ENCODE data around the gene MYH1.
"Not testable (repeated sequence)": the region's sequence is repeated elsewhere in the genome, so short reads cannot be mapped to it uniquely, and the experiment has no call there.

Gene MYH1

GRCh38 chr17:10550014-10550413 is 31.7 kb upstream of the MYH1 start:
- Histone ChIP-seq H3K36me3 (no peaks in the 10 kb centered on the region), H3K4me3 (ENCODE audit: low read depth, low read length) (no peak overlapping the region), H3K27me3 (no peaks in the 10 kb centered on the region), H3K4me1 (no peaks in the 10 kb centered on the region), H3K9me3 (no peaks in the 10 kb centered on the region)
- no peak for TF ChIP-seq CTCF (IDR thresholded peaks at IDR 0.05; ENCODE audit: low read depth, low read length)
- DNase-seq = no peak

GRCh38 chr17:10549096-10549842 is 30.9 kb upstream of the MYH1 start, which contains the start of gene MYH2:
Gene MYH2, minus strand, starts transcription at chr17:10549658. Its CDS starts 1,738 bp downstream, at chr17:10547920.
- Histone ChIP-seq H3K4me3 (ENCODE audit: low read depth, low read length) (no peak within 1 kb of the TSS), H3K36me3 (no peaks in the 10 kb centered on the region), H3K9me3 (no peaks in the 10 kb centered on the region), H3K27me3 (no peaks in the 10 kb centered on the region), H3K4me1 (no peaks in the 10 kb centered on the region)
- DNase-seq = no peak
- TF ChIP-seq CTCF (IDR thresholded peaks at IDR 0.05; ENCODE audit: low read depth, low read length) = no peak

GRCh38 chr17:10547351-10547750 is 29.0 kb upstream of the MYH1 start:
- Histone ChIP-seq H3K4me3 (ENCODE audit: low read depth, low read length) (no peak overlapping the region), H3K9me3 (no peaks in the 10 kb centered on the region), H3K27me3 (no peaks in the 10 kb centered on the region), H3K36me3 (no peaks in the 10 kb centered on the region), H3K4me1 (no peaks in the 10 kb centered on the region)
- TF ChIP-seq CTCF (IDR thresholded peaks at IDR 0.05; ENCODE audit: low read depth, low read length) = no peak
- DNase-seq = no peak

- H3K4me1 ChIP-seq; H3K36me3 ChIP-seq; DNase-seq; H3K27me3 ChIP-seq; H3K4me3 ChIP-seq (ENCODE audit: low read depth, low read length); H3K9me3 ChIP-seq: not testable (repeated sequence)
These were observed 25.1 kb upstream of the MYH1 start for GRCh38 chr17:10543486-10543885.

- not testable (repeated sequence) for H3K9me3 ChIP-seq; DNase-seq; H3K27me3 ChIP-seq; H3K4me1 ChIP-seq; H3K36me3 ChIP-seq; H3K4me3 ChIP-seq (ENCODE audit: low read depth, low read length)
These were observed 22.8 kb upstream of the MYH1 start for GRCh38 chr17:10541179-10541578.

- no peak for TF ChIP-seq CTCF (IDR thresholded peaks at IDR 0.05; ENCODE audit: low read depth, low read length)
- DNase-seq = no peak
- no peaks in the 10 kb centered on the region for H3K9me3 ChIP-seq
- H3K36me3 ChIP-seq = no peaks in the 10 kb centered on the region
- H3K4me1 ChIP-seq = no peaks in the 10 kb centered on the region
- H3K4me3 ChIP-seq (ENCODE audit: low read depth, low read length) = no peak overlapping the region
- no peaks in the 10 kb centered on the region for H3K27me3 ChIP-seq
These were observed 13.7 kb upstream of the MYH1 start for GRCh38 chr17:10532026-10532425.

- TF ChIP-seq CTCF (IDR thresholded peaks at IDR 0.05; ENCODE audit: low read depth, low read length) = no peak
- Histone ChIP-seq H3K4me1 (no peaks in the 10 kb centered on the region), H3K36me3 (no peaks in the 10 kb centered on the region), H3K4me3 (ENCODE audit: low read depth, low read length) (no peak overlapping the region), H3K27me3 (no peaks in the 10 kb centered on the region), H3K9me3 (no peaks in the 10 kb centered on the region)
- DNase-seq = no peak
These were observed 9.1 kb upstream of the MYH1 start for GRCh38 chr17:10527419-10527818.

Data from BE2C (cell line).